Esophagus muscularis mucosa (tissue), 4 donors: ENCODE measurements around the gene POLE3.

Experiments used
- CTCF ChIP-seq, 3 experiments: fragments of 200-600 bp in 2 of 3; fragments of 450-650 bp in 1 of 3; sonication (generic) in 2 of 3; IDR thresholded peaks; one replicate each; pipeline ENCODE4 v1.5.1; 2017 to 2019; ENCODE audit warnings: antibody characterized with exemption in 3 of 3, mild to moderate bottlenecking in 2 of 3, moderate library complexity in 1 of 3
- EP300 ChIP-seq: sonication (generic); formaldehyde crosslinking; IDR thresholded peaks from one replicate; pipeline ENCODE4 v1.6.1; 2017; ENCODE audit warnings: antibody characterized with exemption
- POLR2A ChIP-seq: fragments of 450-650 bp; IDR thresholded peaks from one replicate; pipeline ENCODE4 v1.6.1; 2017; ENCODE audit warnings: antibody characterized with exemption, moderate library complexity, mild to moderate bottlenecking, low read depth
- POLR2AphosphoS5 ChIP-seq, 2 donors: sonication (generic); formaldehyde crosslinking; IDR thresholded peaks; one replicate each; pipeline ENCODE4 v1.6.1; 2017; ENCODE audit warnings: antibody characterized with exemption in 2 of 2

GRCh38 chr9:113373256-113373655 is 37.2 kb downstream of the POLE3 start:
- TF ChIP-seq POLR2A (no peak), CTCF (IDR thresholded peaks at IDR 0.05) (no peak), POLR2AphosphoS5 (IDR thresholded peaks at IDR 0.05) (no peak), EP300 (no peak)
